A549 (cell line): Measurements from ENCODE around the gene INHA. TPM values are rescaled to one million over a fixed set of nuclear protein-coding genes. Genes with fewer than 3 reads are reported as not detected.

Experiments used
- ATAC-seq, 2 experiments: fragments of 200-7000 bp in 1 of 2; fragments of >200 bp in 1 of 2; cut with Nextera tagmentation in 1 of 2; cut with Tn5 transposase in 1 of 2; 3 replicates each; pipeline versions ENCODE4 v1.8.0 to v1.9.1; 2018 to 2020; ENCODE audit warnings: mild to moderate bottlenecking in 1 of 2, moderate library complexity in 1 of 2
- CTCF ChIA-PET: fragments of 300-600 bp; sonication (Branson Sonifier 250); formaldehyde crosslinking; extraction: SDS; loops from one replicate; lab custom pipeline; 2021; ENCODE audit warnings: antibody characterized with exemption, inconsistent platforms; lab: Yijun Ruan, JAX
- POLR2A ChIA-PET: fragments of 350-600 bp; formaldehyde crosslinking; extraction: SDS; loops from one replicate; lab custom pipeline; 2021; ENCODE audit warnings: antibody characterized with exemption, inconsistent platforms; lab: Yijun Ruan, JAX
- DNase-seq, 2 experiments: peaks; one replicate each; pipeline versions ENCODE4 v3.0.0 to v3.0.0-alpha.2; 2011 to 2016; ENCODE audit warnings: low read depth in 1 of 2, low spot score in 1 of 2
- FAIRE-seq: peaks from 2 replicates; lab custom pipeline; 2011; peaks lifted over from hg19 to GRCh38; lab: Jason Lieb, UNC
- H3K27ac ChIP-seq, 2 experiments: fragments of >200 bp; sonication (Bioruptor Twin); formaldehyde crosslinking; 3 replicates each; pipeline ENCODE4 v1.5.1; 2016 to 2017
- H3K4me1 ChIP-seq: fragments of >200 bp; sonication (Bioruptor Twin); formaldehyde crosslinking; 3 replicates; pipeline ENCODE4 v1.6.1; 2016
- H3K4me2 ChIP-seq: fragments of >200 bp; sonication (Bioruptor Twin); formaldehyde crosslinking; 3 replicates; pipeline ENCODE4 v1.6.1; 2016
- H3K4me3 ChIP-seq: fragments of >200 bp; sonication (Bioruptor Twin); formaldehyde crosslinking; 3 replicates; pipeline ENCODE4 v1.5.1; 2016
- H3K9me3 ChIP-seq: fragments of >200 bp; sonication (Bioruptor Twin); formaldehyde crosslinking; 3 replicates; pipeline ENCODE4 v1.6.1; 2016
- BHLHE40 ChIP-seq: IDR thresholded peaks from 2 replicates; pipeline ENCODE4 v1.6.1; 2012; ENCODE audit warnings: low read depth, low read length, inconsistent platforms
- CEBPB ChIP-seq, 2 experiments: fragments of >200 bp in 1 of 2; sonication (Bioruptor Twin) in 1 of 2; formaldehyde crosslinking in 1 of 2; IDR thresholded peaks; 2 replicates each; pipeline ENCODE4 v1.6.1; 2012 to 2016
- CTCF ChIP-seq: fragments of >200 bp; sonication (Bioruptor Twin); formaldehyde crosslinking; IDR thresholded peaks from 3 replicates; pipeline ENCODE4 v1.5.1; 2016
- E2F6 ChIP-seq: IDR thresholded peaks from 2 replicates; pipeline ENCODE4 v1.6.1; 2012; ENCODE audit warnings: low read depth, borderline replicate concordance
- GATA3 ChIP-seq: IDR thresholded peaks from 2 replicates; pipeline ENCODE4 v1.6.1; 2012; ENCODE audit warnings: borderline replicate concordance
- HMGXB4 ChIP-seq: fragments of 250-450 bp; sonication (Bioruptor Pico); IDR thresholded peaks from 2 replicates; pipeline ENCODE4 v1.5.0; 2021; ENCODE audit warnings: mild to moderate bottlenecking, moderate library complexity, borderline replicate concordance
- HOXB5 ChIP-seq: fragments of 250-450 bp; sonication (Bioruptor Pico); IDR thresholded peaks from 2 replicates; pipeline ENCODE4 v1.5.0; 2020; ENCODE audit warnings: mild to moderate bottlenecking, moderate library complexity
- KDM1A ChIP-seq: fragments of 200-600 bp; sonication (generic); IDR thresholded peaks from 2 replicates; pipeline ENCODE4 v1.6.1; 2016; ENCODE audit warnings: low read depth, mild to moderate bottlenecking
- KDM5A ChIP-seq: fragments of 200-600 bp; sonication (generic); IDR thresholded peaks from 2 replicates; pipeline ENCODE4 v1.6.1; 2016; ENCODE audit warnings: antibody characterized with exemption, mild to moderate bottlenecking
- MAFK ChIP-seq: fragments of 450-650 bp; IDR thresholded peaks from 2 replicates; pipeline ENCODE4 v1.6.1; 2014; ENCODE audit not compliant: partially characterized antibody
- MAX ChIP-seq: IDR thresholded peaks from 2 replicates; pipeline ENCODE4 v1.6.1; 2012
- NR3C1 ChIP-seq: fragments of >200 bp; sonication (Bioruptor Twin); formaldehyde crosslinking; IDR thresholded peaks from 3 replicates; pipeline ENCODE4 v1.6.1; 2017
- POLR2A ChIP-seq: IDR thresholded peaks from 2 replicates; pipeline ENCODE4 v1.6.1; 2012; ENCODE audit warnings: mild to moderate bottlenecking, low read length
- RARB ChIP-seq: fragments of 250-450 bp; sonication (Bioruptor Pico); IDR thresholded peaks from 2 replicates; pipeline ENCODE4 v1.8.0; 2021; ENCODE audit warnings: mild to moderate bottlenecking, moderate library complexity
- REST ChIP-seq: fragments of 200-600 bp; sonication (generic); IDR thresholded peaks from 2 replicates; pipeline ENCODE4 v1.6.1; 2016; ENCODE audit warnings: antibody characterized with exemption, mild to moderate bottlenecking, moderate library complexity
- RNF2 ChIP-seq: fragments of 200-600 bp; sonication (generic); IDR thresholded peaks from 2 replicates; pipeline ENCODE4 v1.6.1; 2016; ENCODE audit warnings: low read depth, mild to moderate bottlenecking, antibody characterized with exemption, moderate library complexity, borderline replicate concordance
- SMC3 ChIP-seq: fragments of >200 bp; sonication (Bioruptor Twin); formaldehyde crosslinking; IDR thresholded peaks from 3 replicates; pipeline ENCODE4 v1.6.1; 2018; ENCODE audit warnings: inconsistent platforms
- ZFP36 ChIP-seq: fragments of 450-650 bp; IDR thresholded peaks from 2 replicates; pipeline ENCODE4 v1.6.1; 2014; ENCODE audit warnings: borderline replicate concordance; ENCODE audit not compliant: partially characterized antibody
- ZNF302 ChIP-seq: fragments of 250-450 bp; sonication (Bioruptor Pico); IDR thresholded peaks from 2 replicates; pipeline ENCODE4 v1.9.0; 2021; ENCODE audit warnings: inconsistent platforms, mild to moderate bottlenecking, moderate library complexity
- ZSCAN20 ChIP-seq: fragments of 250-450 bp; sonication (Bioruptor Pico); IDR thresholded peaks from 2 replicates; pipeline ENCODE4 v1.8.0; 2022; ENCODE audit warnings: mild to moderate bottlenecking, moderate library complexity
- WGBS: methylation state at CpG from one replicate; pipeline ENCODE4 v1.1.6; 2017; ENCODE audit errors: missing lambda C conversion rate; 5-methylcytosine and 5-hydroxymethylcytosine counted together
- polyA plus RNA-seq, 4 experiments: library from polyadenylated mRNA; depleted of rRNA in 3 of 4; stranded (reverse); fragments of >200 nt; fragmentation: RNase III in 1 of 4; extraction: RNeasy Plus Mini Kit Qiagen cat#74134 plus additional on column Dnase treatment in 1 of 4; gene quantifications; 2 replicates in 3 of 4; 3 replicates in 1 of 4; pipeline ENCODE4 v1.2.3, GENCODE V29; 2011 to 2017

The INHA gene
- polyA plus RNA-seq, 2 of the 4 experiments (the other 2 are of a cell fraction) = 0.49 to 0.72 TPM

GRCh38 chr2:219539926-219540678 lies 32.0 kb upstream of the INHA start:
- POLR2A ChIA-PET = no interaction called here
- Histone ChIP-seq H3K4me2 (no peak overlapping the region), H3K27ac (no peak overlapping the region), H3K4me3 (no peak overlapping the region), H3K4me1 (peaks cover 12% of the 10 kb centered on the region), H3K9me3 (no peaks in the 10 kb centered on the region)
- no peak for ATAC-seq
- no peak for FAIRE-seq
- no peak for TF ChIP-seq RARB
- TF ChIP-seq CEBPB (IDR thresholded peaks at IDR 0.05) = no peak
- no peak for TF ChIP-seq HOXB5
- TF ChIP-seq ZFP36 = no peak
- no peak for TF ChIP-seq REST
- no peak for TF ChIP-seq E2F6
- TF ChIP-seq HMGXB4 (CRISPR knock-in tag) = no peak
- no peak for TF ChIP-seq SMC3
- TF ChIP-seq RNF2 = no peak
- TF ChIP-seq MAFK = no peak
- no peak for TF ChIP-seq ZNF302 (CRISPR knock-in tag)
- TF ChIP-seq KDM5A = no peak
- no peak for TF ChIP-seq GATA3
- TF ChIP-seq POLR2A = no peak
- no peak for TF ChIP-seq MAX
- TF ChIP-seq NR3C1 = no peak
- TF ChIP-seq KDM1A = no peak
- TF ChIP-seq ZSCAN20 (CRISPR knock-in tag) = no peak
- TF ChIP-seq BHLHE40 = no peak
- no peak for TF ChIP-seq CTCF
- DNase-seq = no peak
- WGBS = 95% methylated on average over 22 of the region's 46 CpGs
- CTCF ChIA-PET = interaction anchor here (0.7 to 79.1 kb wide), 17 partner anchors 9 to 197 kb away, joined by 3 to 3291 read pairs (median 11); partner anchors contain the start of genes ASIC4, GMPPA, OBSL1 and SPEG
